HUDEP-2 (cell line): Measurements from ENCODE around the gene C8A.

Source experiments
- DNase-seq, 76 experiments: peaks; one replicate each; lab custom pipeline; 2025; ENCODE audit not compliant: unreplicated experiment in 76 of 76; lab: John Stamatoyannopoulos, UW

Gene C8A

GRCh38 chr1:56880774-56881173 is 26.2 kb downstream of the C8A start:
- no peak for DNase-seq

GRCh38 chr1:56881417-56881816 is 26.8 kb downstream of the C8A start:
- DNase-seq = no peak

DNA sequence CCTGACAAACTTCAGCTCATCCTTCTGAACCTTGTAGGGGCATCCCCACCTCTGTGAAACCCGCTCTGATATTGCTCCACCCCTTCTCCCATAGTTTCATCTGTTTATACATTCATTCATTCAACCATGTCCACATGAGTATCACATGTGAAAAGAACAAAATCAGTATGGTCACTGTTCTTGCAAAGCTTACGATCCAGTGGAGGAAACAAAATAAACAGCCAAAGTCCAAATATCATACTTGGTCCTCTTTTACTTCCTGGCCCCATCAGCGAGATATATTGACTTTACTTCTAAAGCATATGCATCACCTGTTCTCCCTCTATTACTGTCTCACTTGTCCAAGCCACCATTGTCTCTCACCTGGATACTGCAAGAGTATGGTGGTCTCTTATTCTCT is 35.6 kb downstream of the C8A start:
- no peak for DNase-seq

- DNase-seq = no peak
Measured at GRCh38 chr1:56894014-56894413, 39.4 kb downstream of the C8A start.

- no peak for DNase-seq
Measured at GRCh38 chr1:56897150-56898004, 42.8 kb downstream of the C8A start.

- DNase-seq = no peak
Measured at GRCh38 chr1:56898005-56898373, 43.4 kb downstream of the C8A start.

DNA sequence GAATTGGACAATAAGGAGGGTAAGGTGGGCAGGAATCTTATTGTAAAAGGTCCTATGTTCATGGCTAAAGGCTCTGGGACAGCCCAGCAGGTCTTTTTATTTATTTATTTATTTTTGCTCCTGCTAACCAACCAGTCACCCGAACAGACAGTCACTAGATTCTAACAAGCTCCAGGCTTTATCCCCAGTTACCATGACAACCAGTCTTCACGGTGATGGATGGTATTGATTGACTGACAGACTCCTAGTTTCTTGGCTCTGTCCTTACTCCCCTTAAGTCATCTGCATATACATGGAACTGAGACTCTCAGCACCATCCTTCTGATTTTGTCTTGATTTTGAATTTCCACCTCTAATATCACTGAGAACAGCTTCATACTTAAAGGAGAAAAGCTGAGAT is 44.3 kb downstream of the C8A start:
- no peak for DNase-seq

- DNase-seq = no peak
Measured at GRCh38 chr1:56901716-56902115, 47.1 kb downstream of the C8A start.

DNA sequence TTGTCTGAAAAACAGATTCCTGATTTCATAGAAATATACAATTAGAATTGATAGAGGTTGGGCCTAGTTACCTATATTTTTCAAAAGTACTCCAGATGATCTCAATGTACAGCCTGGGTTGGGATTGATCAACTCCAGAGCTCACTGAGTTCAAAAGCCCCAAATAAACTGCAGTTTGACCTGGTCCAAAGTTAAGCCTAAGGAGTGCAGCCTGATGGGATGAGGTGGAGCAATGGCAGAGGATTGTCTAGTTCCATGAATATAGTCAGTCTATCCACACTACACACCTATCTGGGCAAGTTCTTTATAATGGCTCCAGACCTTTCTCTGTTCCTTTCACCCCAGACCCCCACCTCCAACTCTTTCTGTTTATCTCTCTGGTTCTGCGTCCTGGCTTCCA is 49.2 kb downstream of the C8A start:
- DNase-seq = no peak

GRCh38 chr1:56904663-56905397 is 50.2 kb downstream of the C8A start:
- DNase-seq = no peak

DNA sequence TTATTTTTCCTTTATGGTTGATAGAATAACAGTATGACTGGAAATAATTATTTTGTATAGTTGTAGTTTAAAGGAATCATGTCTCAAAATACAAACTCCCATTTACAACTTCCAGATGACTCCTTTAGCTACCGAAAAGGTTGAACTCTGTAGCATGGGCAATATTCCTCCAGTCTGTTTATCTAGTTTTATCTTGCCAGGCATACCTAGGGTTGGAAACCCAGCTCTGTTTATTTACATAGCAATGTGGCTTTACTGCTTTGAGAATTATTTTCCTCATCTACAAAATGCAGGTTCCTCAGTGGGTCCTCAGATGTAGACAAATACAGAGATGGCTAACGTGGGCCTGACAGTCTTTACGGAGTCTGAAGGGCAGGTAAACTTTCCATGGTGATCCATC is 51.1 kb downstream of the C8A start:
- DNase-seq = no peak

DNA sequence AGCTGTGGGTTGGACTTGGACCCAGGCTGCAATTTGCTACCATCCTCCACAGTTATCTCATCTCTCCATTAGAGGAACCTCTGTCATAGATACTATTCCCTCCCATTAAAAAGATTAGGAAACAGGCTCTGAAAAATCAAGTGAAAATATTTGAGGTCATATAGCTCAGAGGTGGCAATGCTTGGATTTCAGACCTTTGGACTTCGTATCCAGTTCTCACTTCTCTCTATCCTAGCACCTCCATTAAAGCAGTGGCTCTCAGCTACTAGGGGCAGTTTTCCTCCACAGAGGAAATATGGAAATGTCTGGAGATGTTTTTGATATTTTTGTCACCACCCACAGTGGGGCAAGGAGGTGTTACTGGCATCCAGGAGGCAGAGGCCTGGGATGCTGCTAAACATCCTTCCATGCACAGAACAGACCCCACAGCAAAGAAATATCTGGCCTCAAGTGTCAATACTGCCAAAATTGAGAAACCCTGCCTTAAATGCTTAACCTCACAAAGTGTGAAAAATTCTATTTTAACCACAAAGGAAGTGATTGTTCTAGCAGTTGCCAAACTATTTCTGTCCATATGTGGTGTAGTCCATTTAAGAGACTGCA is 54.1 kb downstream of the C8A start:
- DNase-seq = no peak

- DNase-seq = no peak
Measured at GRCh38 chr1:56910441-56910985, 55.9 kb downstream of the C8A start.

- no peak for DNase-seq
Measured at GRCh38 chr1:56911098-56911938, 56.7 kb downstream of the C8A start.

DNA sequence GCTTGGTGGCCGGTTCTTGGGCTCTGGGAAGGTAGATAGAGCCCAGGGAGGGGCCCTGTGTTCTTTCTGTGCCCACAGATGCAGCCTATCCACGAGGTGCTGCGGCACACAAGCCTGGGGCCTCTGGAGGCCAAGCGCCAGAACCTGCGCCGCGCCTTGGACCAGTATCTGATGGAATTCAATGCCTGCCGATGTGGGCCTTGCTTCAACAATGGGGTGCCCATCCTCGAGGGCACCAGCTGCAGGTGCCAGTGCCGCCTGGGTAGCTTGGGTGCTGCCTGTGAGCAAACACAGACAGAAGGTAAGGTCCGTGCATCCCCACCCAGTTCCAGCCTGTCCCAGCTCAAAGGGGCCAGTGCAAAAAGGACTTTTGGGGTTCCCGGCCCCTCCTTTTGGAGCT is 57.7 kb downstream of the C8A start:
- no peak for DNase-seq

GRCh38 chr1:56915960-56916359 is 61.4 kb downstream of the C8A start:
- DNase-seq = no peak

GRCh38 chr1:56916630-56917029 is 62.0 kb downstream of the C8A start:
- no peak for DNase-seq

DNA sequence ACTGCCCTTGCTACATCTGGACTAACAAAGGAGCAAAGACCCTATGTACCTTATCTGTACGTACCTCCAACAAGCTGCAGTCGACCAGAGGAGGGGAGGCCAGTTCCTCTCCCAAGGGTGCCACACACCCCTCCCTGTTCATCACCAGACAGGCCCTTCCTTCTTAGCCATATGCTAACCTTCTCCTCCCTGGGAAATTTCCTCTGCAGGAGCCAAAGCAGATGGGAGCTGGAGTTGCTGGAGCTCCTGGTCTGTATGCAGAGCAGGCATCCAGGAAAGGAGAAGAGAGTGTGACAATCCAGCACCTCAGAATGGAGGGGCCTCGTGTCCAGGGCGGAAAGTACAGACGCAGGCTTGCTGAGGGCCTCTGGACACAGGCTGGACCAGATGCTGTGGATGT is 62.8 kb downstream of the C8A start:
- DNase-seq = no peak

GRCh38 chr1:56920591-56921001 is 66.0 kb downstream of the C8A start:
- DNase-seq = no peak

GRCh38 chr1:56921479-56921878 is 66.9 kb downstream of the C8A start:
- no peak for DNase-seq

DNA sequence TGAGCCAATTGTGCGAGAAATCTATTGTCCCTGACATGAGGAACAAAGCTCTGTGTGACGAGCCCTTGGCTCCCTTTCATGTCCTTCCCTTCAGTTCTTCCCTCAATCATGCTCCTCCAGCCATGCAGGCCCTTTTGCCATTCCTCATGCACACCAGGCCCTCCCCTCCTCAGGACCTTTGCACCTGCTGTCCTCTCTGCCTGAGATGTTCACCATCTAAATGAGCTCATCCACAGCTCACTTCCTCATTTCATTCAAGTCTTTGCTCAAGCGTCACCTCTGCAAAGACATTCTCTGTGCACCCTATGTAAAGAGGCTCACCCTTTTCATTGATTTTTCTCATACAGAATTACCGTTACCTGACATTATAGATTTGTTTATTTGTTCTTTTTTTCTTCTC is 67.5 kb downstream of the C8A start:
- DNase-seq = no peak
